GM12874 (cell line): Measurements from ENCODE around the gene PLA2G4C.
A peak's percentile ranks its signal among the peaks of the same experiment; 100 is the strongest.

Experiments used
- CTCF ChIP-seq: IDR thresholded peaks from 2 replicates; pipeline ENCODE4 v1.5.1; 2011; ENCODE audit warnings: low read depth, mild to moderate bottlenecking, control low read depth, low read length, moderate library complexity; ENCODE audit not compliant: insufficient read depth

Gene PLA2G4C

GRCh38 chr19:48108997-48109782, 1.4 kb downstream of the PLA2G4C start:
- TF ChIP-seq CTCF = no peak

GRCh38 chr19:48103922-48104321, 6.7 kb downstream of the PLA2G4C start:
- no peak for TF ChIP-seq CTCF

- TF ChIP-seq CTCF = peak; percentile 70
These were observed 7.5 kb downstream of the PLA2G4C start for GRCh38 chr19:48102870-48103751.

GRCh38 chr19:48095612-48096175, 14.9 kb downstream of the PLA2G4C start:
- no peak for TF ChIP-seq CTCF

GRCh38 chr19:48094855-48095203, 15.8 kb downstream of the PLA2G4C start:
- TF ChIP-seq CTCF = no peak

GRCh38 chr19:48094129-48094854, 16.3 kb downstream of the PLA2G4C start:
- TF ChIP-seq CTCF = no peak
